H1 (cell line): Measurements from ENCODE around the gene SELENOS. TPM values are rescaled to one million over a fixed set of nuclear protein-coding genes. Genes with fewer than 3 reads are reported as not detected.

Experiments
- CTCF ChIA-PET: fragments of 300-600 bp; sonication (Branson Sonifier 250); formaldehyde crosslinking; loops from one replicate; lab custom pipeline; 2021; ENCODE audit not compliant: partially characterized antibody; lab: Charles Lee
- POLR2A ChIA-PET: fragments of 300-600 bp; sonication (Branson Sonifier 250); formaldehyde crosslinking; loops from one replicate; lab custom pipeline; 2021; ENCODE audit warnings: inconsistent platforms; ENCODE audit not compliant: partially characterized antibody; lab: Charles Lee
- DNase-seq, 2 experiments: peaks; one replicate each; pipeline versions ENCODE4 v3.0.0 to v3.0.0-alpha.2; 2010 to 2022; ENCODE audit warnings: low spot score in 2 of 2, low read depth in 1 of 2, mixed read lengths in 1 of 2
- FAIRE-seq: peaks from 2 replicates; lab custom pipeline; 2011; peaks lifted over from hg19 to GRCh38; lab: Jason Lieb, UNC
- H2AFZ ChIP-seq: 2 replicates; pipeline ENCODE4 v1.8.1; 2012; ENCODE audit warnings: low read length, inconsistent platforms
- H2AK5ac ChIP-seq: 2 replicates; pipeline ENCODE4 v1.6.1; 2013; ENCODE audit warnings: low read depth, low read length
- H2BK120ac ChIP-seq: replicated peaks from 2 replicates; pipeline ENCODE3; 2013; ENCODE audit warnings: low read depth, low read length, inconsistent platforms
- H2BK12ac ChIP-seq: 2 replicates; pipeline ENCODE4 v1.6.1; 2013; ENCODE audit warnings: low read depth, low read length
- H2BK15ac ChIP-seq: 2 replicates; pipeline ENCODE4 v1.6.1; 2013; ENCODE audit warnings: low read length
- H2BK20ac ChIP-seq: 2 replicates; pipeline ENCODE4 v1.6.1; 2013; ENCODE audit warnings: low read length
- H2BK5ac ChIP-seq: 2 replicates; pipeline ENCODE4 v1.6.1; 2013; ENCODE audit warnings: low read depth, low read length
- H3K14ac ChIP-seq: 2 replicates; pipeline ENCODE4 v1.6.1; 2013; ENCODE audit warnings: inconsistent platforms; ENCODE audit not compliant: insufficient read length
- H3K18ac ChIP-seq: 2 replicates; pipeline ENCODE4 v1.6.1; 2013; ENCODE audit warnings: low read length; ENCODE audit errors: extremely low read depth
- H3K23ac ChIP-seq: 2 replicates; pipeline ENCODE4 v1.6.1; 2013; ENCODE audit warnings: inconsistent platforms; ENCODE audit not compliant: insufficient read length
- H3K23me2 ChIP-seq: 2 replicates; pipeline ENCODE4 v1.6.1; 2013; ENCODE audit warnings: low read depth, low read length
- H3K27ac ChIP-seq: 2 replicates; pipeline ENCODE4 v1.6.1; 2011; ENCODE audit warnings: low read depth, low read length, inconsistent platforms
- H3K27me3 ChIP-seq, 4 experiments: replicated peaks in 1 of 4; 1 replicate in 1 of 4; 2 replicates in 3 of 4; pipeline versions ENCODE4 v1.6.1 to v1.8.1; 2011 to 2013; ENCODE audit warnings: low read length in 3 of 4, mild to moderate bottlenecking in 3 of 4, inconsistent platforms in 2 of 4, mixed read lengths in 2 of 4, moderate library complexity in 1 of 4; ENCODE audit not compliant: control insufficient read depth in 3 of 4, insufficient read depth in 3 of 4; ENCODE audit errors: extremely low read depth in 1 of 4
- H3K36me3 ChIP-seq, 4 experiments: 2 replicates each; pipeline versions ENCODE4 v1.6.1 to v1.8.1; 2011 to 2013; ENCODE audit warnings: mild to moderate bottlenecking in 4 of 4, low read length in 3 of 4, moderate library complexity in 2 of 4, control low read depth in 1 of 4, inconsistent platforms in 1 of 4; ENCODE audit not compliant: insufficient read depth in 4 of 4, control insufficient read depth in 2 of 4
- H3K4ac ChIP-seq: replicated peaks from 2 replicates; pipeline ENCODE3; 2013; ENCODE audit warnings: low read length, low read depth, mixed read lengths, inconsistent platforms; ENCODE audit not compliant: insufficient read length
- H3K4me1 ChIP-seq, 4 experiments: replicated peaks in 1 of 4; 1 replicate in 1 of 4; 2 replicates in 3 of 4; pipeline versions ENCODE4 v1.6.1 to v1.8.1; 2011 to 2013; ENCODE audit warnings: low read length in 3 of 4, inconsistent platforms in 2 of 4, mixed read lengths in 1 of 4; ENCODE audit not compliant: insufficient read depth in 4 of 4, control insufficient read depth in 3 of 4
- H3K4me2 ChIP-seq, 2 experiments: 2 replicates each; pipeline versions ENCODE4 v1.6.1 to v1.8.1; 2011 to 2013; ENCODE audit warnings: low read depth in 2 of 2, low read length in 2 of 2, control low read depth in 1 of 2, inconsistent platforms in 1 of 2, mild to moderate bottlenecking in 1 of 2; ENCODE audit not compliant: insufficient read depth in 1 of 2
- H3K4me3 ChIP-seq, 4 experiments: fragments of 200-600, 300-600 bp in 1 of 4; sonication (generic), shearing (Covaris generic), sonication (Bioruptor Twin) in 1 of 4; 2 replicates each; pipeline versions ENCODE4 v1.5.1 to v1.8.1; 2011 to 2016; ENCODE audit warnings: low read length in 4 of 4, low read depth in 3 of 4, control low read depth in 2 of 4, inconsistent platforms in 2 of 4, mild to moderate bottlenecking in 2 of 4, mixed read lengths in 1 of 4, moderate library complexity in 1 of 4; ENCODE audit not compliant: insufficient read depth in 2 of 4; ENCODE audit errors: extremely low read depth in 1 of 4
- H3K56ac ChIP-seq: replicated peaks from 2 replicates; pipeline ENCODE3; 2013; ENCODE audit warnings: low read depth, mild to moderate bottlenecking, mixed read lengths, low read length, inconsistent platforms; ENCODE audit not compliant: insufficient read length
- H3K79me1 ChIP-seq: 2 replicates; pipeline ENCODE4 v1.6.1; 2013; ENCODE audit warnings: low read depth, low read length, control low read depth
- H3K79me2 ChIP-seq, 2 experiments: 2 replicates each; pipeline versions ENCODE4 v1.6.1 to v1.8.1; 2012 to 2013; ENCODE audit warnings: low read length in 2 of 2, mild to moderate bottlenecking in 2 of 2, inconsistent platforms in 1 of 2; ENCODE audit not compliant: insufficient read depth in 2 of 2, control insufficient read depth in 1 of 2
- H3K9ac ChIP-seq, 4 experiments: replicated peaks in 1 of 4; 1 replicate in 1 of 4; 2 replicates in 3 of 4; pipeline versions ENCODE4 v1.6.1 to v1.8.1; 2011 to 2013; ENCODE audit warnings: low read depth in 3 of 4, low read length in 3 of 4, control low read depth in 2 of 4, mild to moderate bottlenecking in 2 of 4, moderate library complexity in 2 of 4, inconsistent platforms in 1 of 4; ENCODE audit errors: extremely low read depth in 1 of 4
- H3K9me3 ChIP-seq, 2 experiments: 2 replicates each; pipeline versions ENCODE4 v1.6.1 to v1.8.1; 2012 to 2013; ENCODE audit warnings: mild to moderate bottlenecking in 2 of 2, moderate library complexity in 2 of 2, control low read depth in 1 of 2, inconsistent platforms in 1 of 2, low read depth in 1 of 2, low read length in 1 of 2, mixed read lengths in 1 of 2; ENCODE audit not compliant: insufficient read depth in 2 of 2
- H4K20me1 ChIP-seq, 2 experiments: replicated peaks in 1 of 2; 2 replicates each; pipeline versions ENCODE3 to v1.8.1; 2011 to 2013; ENCODE audit warnings: inconsistent platforms in 2 of 2, low read length in 2 of 2, mild to moderate bottlenecking in 1 of 2; ENCODE audit not compliant: insufficient read depth in 2 of 2, control insufficient read depth in 1 of 2
- H4K5ac ChIP-seq: 2 replicates; pipeline ENCODE4 v1.6.1; 2013; ENCODE audit warnings: low read length, low read depth, mixed read lengths, inconsistent platforms; ENCODE audit not compliant: insufficient read length
- H4K8ac ChIP-seq: 2 replicates; pipeline ENCODE4 v1.8.0; 2013; ENCODE audit warnings: mild to moderate bottlenecking, moderate library complexity, low read length, inconsistent platforms; ENCODE audit not compliant: insufficient read depth; ENCODE audit errors: extremely low read depth
- H4K91ac ChIP-seq: replicated peaks from 2 replicates; pipeline ENCODE3; 2013; ENCODE audit warnings: low read length, mixed read lengths, inconsistent platforms; ENCODE audit not compliant: insufficient read length
- EP300 ChIP-seq, 2 experiments: IDR thresholded peaks; 1 replicate in 1 of 2; 2 replicates in 1 of 2; pipeline ENCODE4 v1.6.1; 2011 to 2012; ENCODE audit warnings: low read depth in 2 of 2, low read length in 2 of 2, mild to moderate bottlenecking in 2 of 2, borderline replicate concordance in 1 of 2, inconsistent platforms in 1 of 2, moderate library complexity in 1 of 2
- GABPA ChIP-seq: IDR thresholded peaks from 2 replicates; pipeline ENCODE4 v1.6.1; 2011; ENCODE audit warnings: mild to moderate bottlenecking, low read length, moderate library complexity, borderline replicate concordance; ENCODE audit not compliant: insufficient read depth
- HDAC6 ChIP-seq: IDR thresholded peaks from one replicate; pipeline ENCODE4 v1.7.1; 2012; ENCODE audit warnings: low read depth, mild to moderate bottlenecking, inconsistent platforms, low read length, moderate library complexity
- MAFK ChIP-seq: IDR thresholded peaks from 2 replicates; pipeline ENCODE4 v1.6.1; 2012; ENCODE audit warnings: low read depth, mild to moderate bottlenecking, improper control_type of control experiment, low read length
- NRF1 ChIP-seq: IDR thresholded peaks from 2 replicates; pipeline ENCODE4 v1.6.1; 2011; ENCODE audit warnings: mild to moderate bottlenecking, low read depth, low read length, improper control_type of control experiment
- RAD21 ChIP-seq, 2 experiments: IDR thresholded peaks in 1 of 2; conservative IDR thresholded peaks in 1 of 2; 2 replicates each; pipeline ENCODE4 v1.6.1; 2011; ENCODE audit warnings: low read depth in 2 of 2, low read length in 2 of 2, improper control_type of control experiment in 1 of 2, inconsistent platforms in 1 of 2, mild to moderate bottlenecking in 1 of 2, moderate library complexity in 1 of 2
- SIRT6 ChIP-seq: IDR thresholded peaks from one replicate; pipeline ENCODE4 v1.7.1; 2012; ENCODE audit warnings: low read length, inconsistent platforms
- SP4 ChIP-seq: IDR thresholded peaks from 2 replicates; pipeline ENCODE4 v1.6.1; 2012; ENCODE audit warnings: low read length, inconsistent platforms
- SRF ChIP-seq: IDR thresholded peaks from 2 replicates; pipeline ENCODE4 v1.6.1; 2011; ENCODE audit warnings: mild to moderate bottlenecking, low read depth, low read length, moderate library complexity
- WGBS, 2 experiments: shearing (Covaris generic) in 1 of 2; methylation state at CpG; one replicate each; pipeline versions ENCODE4 v1.1.6 to v1.1.7; 2013 to 2015; ENCODE audit warnings: low lambda C conversion rate in 2 of 2, mixed read lengths in 2 of 2, inconsistent platforms in 1 of 2, low coverage in 1 of 2, missing lambda C conversion rate in 1 of 2; ENCODE audit not compliant: insufficient replicate concordance in 2 of 2, insufficient coverage in 1 of 2, insufficient read length in 1 of 2; ENCODE audit errors: extremely low coverage in 1 of 2, missing lambda C conversion rate in 1 of 2; 5-methylcytosine and 5-hydroxymethylcytosine counted together
- polyA plus RNA-seq, 7 experiments: library from polyadenylated mRNA; depleted of rRNA in 3 of 7; stranded (reverse) in 5 of 7; unstranded in 2 of 7; fragments of >200 nt in 5 of 7; fragments of 200-250 nt in 2 of 7; gene quantifications; 1 replicate in 5 of 7; 2 replicates in 1 of 7; 4 replicates in 1 of 7; pipeline versions ENCODE4 v1.2.1 to v1.2.3, GENCODE V29; 2011 to 2013; ENCODE audit warnings: missing spikeins in 2 of 7, mixed read lengths in 2 of 7
- total RNA-seq: library from RNA; stranded (reverse); fragmentation: NEBNext Ultra II Directional; extraction: Animal tissue kit (Norgen Biotek cat#: 25700); gene quantifications from 2 replicates; pipeline ENCODE4 v1.2.1, GENCODE V29; 2021
- TF ChIP-seq, protein P1 (sequence below), 3 experiments: IDR thresholded peaks; 1 replicate in 2 of 3; 2 replicates in 1 of 3; pipeline versions ENCODE4 v1.5.1 to v1.6.1; 2011; ENCODE audit warnings: low read length in 3 of 3, mild to moderate bottlenecking in 3 of 3, inconsistent platforms in 2 of 3, low read depth in 1 of 3, moderate library complexity in 1 of 3; ENCODE audit not compliant: insufficient read depth in 1 of 3; ENCODE audit errors: control extremely low read depth in 1 of 3
- TF ChIP-seq, protein P2 (sequence below): IDR thresholded peaks from 2 replicates; pipeline ENCODE4 v1.6.1; 2012; ENCODE audit warnings: inconsistent platforms

SELENOS gene
- total and polyA plus RNA-seq, 2 of the 8 experiments (the other 6 are each of a cell fraction or from before 2014, with no cell fraction given), result 45.1 to 46.0 TPM

GRCh38 chr15:101310508-101310907 is 33.2 kb upstream of the SELENOS start:
- H3K56ac ChIP-seq, result no peak overlapping the region
- no peaks in the 10 kb centered on the region for H3K79me1 ChIP-seq
- ChIA-PET POLR2A (no interaction called here), CTCF (interaction anchor here (0.6 to 9.4 kb wide), 3 partner anchors 8 to 256 kb away, joined by 3 to 94 read pairs (median 5); no protein-coding TSS in a partner anchor)
- no peak overlapping the region for H3K14ac ChIP-seq
- no peaks in the 10 kb centered on the region for H4K20me1 ChIP-seq
- H2BK20ac ChIP-seq, result no peak overlapping the region
- H2AFZ ChIP-seq, result no peak overlapping the region
- no peak overlapping the region for H2BK5ac ChIP-seq
- H3K4me1 ChIP-seq, result peaks cover 0 to 5% (median 0%) of the 10 kb centered on the region in 4 experiments; a peak in 1 of 7 replicates
- H3K4me2 ChIP-seq, result no peak overlapping the region
- H3K23me2 ChIP-seq, result no peaks in the 10 kb centered on the region
- H4K91ac ChIP-seq, result no peak overlapping the region
- DNase-seq, result no peak
- no peak overlapping the region for H2BK120ac ChIP-seq
- no peak overlapping the region for H4K8ac ChIP-seq
- no peak overlapping the region for H4K5ac ChIP-seq
- no peaks in the 10 kb centered on the region for H3K27me3 ChIP-seq
- no peak overlapping the region for H3K9ac ChIP-seq
- H3K18ac ChIP-seq, result no peak overlapping the region
- no peak for FAIRE-seq
- H3K79me2 ChIP-seq, result no peaks in the 10 kb centered on the region
- H2BK12ac ChIP-seq, result no peak overlapping the region
- no peak overlapping the region for H3K23ac ChIP-seq
- 89% methylated on average over 7 of the region's 7 CpGs; no CpG with 5 or more reads in 1 of the 2 experiments for WGBS, 2 experiments
- H3K27ac ChIP-seq, result no peak overlapping the region
- H2BK15ac ChIP-seq, result no peak overlapping the region
- H3K4me3 ChIP-seq, result no peak overlapping the region
- H3K4ac ChIP-seq, result no peak overlapping the region
- no peaks in the 10 kb centered on the region for H3K9me3 ChIP-seq
- no peak overlapping the region for H2AK5ac ChIP-seq
- no peaks in the 10 kb centered on the region for H3K36me3 ChIP-seq
- no peak for TF ChIP-seq NRF1
- no peak for TF ChIP-seq MAFK
- TF ChIP-seq RAD21 (IDR thresholded peaks at IDR 0.05 in 1 of 2, conservative IDR thresholded peaks at IDR 0.05 in 1 of 2; ENCODE audit: low read depth in 2 of 2, low read length in 2 of 2), result no peak
- no peak for TF ChIP-seq GABPA
- TF ChIP-seq, protein P1, sequence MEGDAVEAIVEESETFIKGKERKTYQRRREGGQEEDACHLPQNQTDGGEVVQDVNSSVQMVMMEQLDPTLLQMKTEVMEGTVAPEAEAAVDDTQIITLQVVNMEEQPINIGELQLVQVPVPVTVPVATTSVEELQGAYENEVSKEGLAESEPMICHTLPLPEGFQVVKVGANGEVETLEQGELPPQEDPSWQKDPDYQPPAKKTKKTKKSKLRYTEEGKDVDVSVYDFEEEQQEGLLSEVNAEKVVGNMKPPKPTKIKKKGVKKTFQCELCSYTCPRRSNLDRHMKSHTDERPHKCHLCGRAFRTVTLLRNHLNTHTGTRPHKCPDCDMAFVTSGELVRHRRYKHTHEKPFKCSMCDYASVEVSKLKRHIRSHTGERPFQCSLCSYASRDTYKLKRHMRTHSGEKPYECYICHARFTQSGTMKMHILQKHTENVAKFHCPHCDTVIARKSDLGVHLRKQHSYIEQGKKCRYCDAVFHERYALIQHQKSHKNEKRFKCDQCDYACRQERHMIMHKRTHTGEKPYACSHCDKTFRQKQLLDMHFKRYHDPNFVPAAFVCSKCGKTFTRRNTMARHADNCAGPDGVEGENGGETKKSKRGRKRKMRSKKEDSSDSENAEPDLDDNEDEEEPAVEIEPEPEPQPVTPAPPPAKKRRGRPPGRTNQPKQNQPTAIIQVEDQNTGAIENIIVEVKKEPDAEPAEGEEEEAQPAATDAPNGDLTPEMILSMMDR (IDR thresholded peaks at IDR 0.05; ENCODE audit: control extremely low read depth in 1 of 3, insufficient read depth in 1 of 3, low read depth in 1 of 3, low read length in 3 of 3), result no peak
- no peak for TF ChIP-seq SP4
- TF ChIP-seq EP300 (IDR thresholded peaks at IDR 0.05; ENCODE audit: borderline replicate concordance in 1 of 2, low read depth in 2 of 2, low read length in 2 of 2), result no peak
- no peak for TF ChIP-seq SRF
- no peak for TF ChIP-seq SIRT6
- no peak for TF ChIP-seq HDAC6
- TF ChIP-seq, protein P2, sequence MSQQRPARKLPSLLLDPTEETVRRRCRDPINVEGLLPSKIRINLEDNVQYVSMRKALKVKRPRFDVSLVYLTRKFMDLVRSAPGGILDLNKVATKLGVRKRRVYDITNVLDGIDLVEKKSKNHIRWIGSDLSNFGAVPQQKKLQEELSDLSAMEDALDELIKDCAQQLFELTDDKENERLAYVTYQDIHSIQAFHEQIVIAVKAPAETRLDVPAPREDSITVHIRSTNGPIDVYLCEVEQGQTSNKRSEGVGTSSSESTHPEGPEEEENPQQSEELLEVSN, result no peak
